ENCODE data around the gene ERI2. TPM values are rescaled to one million over a fixed set of nuclear protein-coding genes. Genes with fewer than 3 reads are reported as not detected.
A peak's percentile ranks its signal among the peaks of the same experiment; 100 is the strongest.

The ERI2 gene
- total and polyA plus RNA-seq, 10 donors = 2.5 to 15.3 (median 8.0) TPM

DNA sequence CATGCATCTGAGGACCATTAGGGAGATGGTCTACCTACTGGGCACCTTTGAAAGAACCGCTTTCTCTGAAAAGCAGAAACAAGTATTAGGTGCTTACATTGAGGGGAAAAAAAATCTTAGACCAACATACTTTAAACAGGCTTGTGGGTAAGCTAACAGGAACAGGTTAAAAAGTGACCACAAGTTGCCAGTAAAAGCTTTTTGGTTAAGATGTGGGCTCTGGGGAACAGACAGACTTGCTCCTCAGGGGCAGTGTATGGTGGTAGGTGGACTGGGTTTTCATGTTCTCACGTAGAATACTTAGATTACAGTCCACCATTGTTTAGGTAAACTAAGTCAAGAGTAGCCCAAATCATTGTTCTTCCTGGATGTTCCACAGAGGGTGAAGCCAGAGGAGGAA lies 41.3 kb upstream of the ERI2 start:
- no peak for DNase-seq
- TF ChIP-seq, protein P1, sequence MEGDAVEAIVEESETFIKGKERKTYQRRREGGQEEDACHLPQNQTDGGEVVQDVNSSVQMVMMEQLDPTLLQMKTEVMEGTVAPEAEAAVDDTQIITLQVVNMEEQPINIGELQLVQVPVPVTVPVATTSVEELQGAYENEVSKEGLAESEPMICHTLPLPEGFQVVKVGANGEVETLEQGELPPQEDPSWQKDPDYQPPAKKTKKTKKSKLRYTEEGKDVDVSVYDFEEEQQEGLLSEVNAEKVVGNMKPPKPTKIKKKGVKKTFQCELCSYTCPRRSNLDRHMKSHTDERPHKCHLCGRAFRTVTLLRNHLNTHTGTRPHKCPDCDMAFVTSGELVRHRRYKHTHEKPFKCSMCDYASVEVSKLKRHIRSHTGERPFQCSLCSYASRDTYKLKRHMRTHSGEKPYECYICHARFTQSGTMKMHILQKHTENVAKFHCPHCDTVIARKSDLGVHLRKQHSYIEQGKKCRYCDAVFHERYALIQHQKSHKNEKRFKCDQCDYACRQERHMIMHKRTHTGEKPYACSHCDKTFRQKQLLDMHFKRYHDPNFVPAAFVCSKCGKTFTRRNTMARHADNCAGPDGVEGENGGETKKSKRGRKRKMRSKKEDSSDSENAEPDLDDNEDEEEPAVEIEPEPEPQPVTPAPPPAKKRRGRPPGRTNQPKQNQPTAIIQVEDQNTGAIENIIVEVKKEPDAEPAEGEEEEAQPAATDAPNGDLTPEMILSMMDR (IDR thresholded peaks at IDR 0.05 in 8 of 11, conservative IDR thresholded peaks at IDR 0.05 in 3 of 11) = no peak
- TF ChIP-seq POLR2A (IDR thresholded peaks at IDR 0.05) (no peak), POLR2AphosphoS5 (IDR thresholded peaks at IDR 0.05) (no peak)

DNA sequence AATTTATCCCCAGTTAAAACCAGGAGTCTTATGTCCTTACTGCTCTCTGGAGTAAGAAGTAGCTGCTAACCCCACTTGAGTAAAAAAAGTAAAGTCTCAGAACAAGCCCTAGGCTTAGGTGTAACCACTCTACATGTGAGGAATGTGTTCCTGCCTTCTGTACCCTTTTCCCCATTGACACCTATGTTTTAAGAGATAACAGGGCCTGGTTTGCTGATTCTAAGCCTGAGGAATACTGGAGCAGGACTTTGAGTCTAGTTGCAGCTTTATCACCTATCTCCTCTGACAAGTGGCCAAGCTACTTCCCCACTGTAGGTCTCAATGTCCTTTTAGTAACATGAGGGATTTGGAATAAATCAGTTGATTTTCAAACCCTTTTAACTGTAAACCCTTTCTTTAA lies 40.3 kb upstream of the ERI2 start:
- Histone ChIP-seq H3K9me3 (no peaks in the 10 kb centered on the region), H3K27ac (no peak overlapping the region), H3K27me3 (replicated peaks in 1 of 7) (no peaks in the 10 kb centered on the region), H3K36me3 (peaks cover 0 to 4% (median 0%) of the 10 kb centered on the region in 6 donors), H3K4me1 (peaks cover 0 to 39% (median 19%) of the 10 kb centered on the region in 6 donors), H3K4me3 (no peak overlapping the region)
- intact Hi-C loops (cut with DNase I; ENCODE audit: low total_unique reads) = no loop called here
- DNase-seq = no peak
- TF ChIP-seq, protein P1 (IDR thresholded peaks at IDR 0.05 in 8 of 11, conservative IDR thresholded peaks at IDR 0.05 in 3 of 11) = no peak
- TF ChIP-seq POLR2A (IDR thresholded peaks at IDR 0.05) = no peak
- TF ChIP-seq POLR2AphosphoS5 (IDR thresholded peaks at IDR 0.05) = no peak

More for the DNA sequence above, 41.3 kb upstream of the ERI2 start:
- Histone ChIP-seq H3K27me3 (replicated peaks in 1 of 7) (no peaks in the 10 kb centered on the region), H3K27ac (no peak overlapping the region), H3K9me3 (no peaks in the 10 kb centered on the region), H3K4me3 (no peak overlapping the region), H3K4me1 (peaks cover 0 to 47% (median 19%) of the 10 kb centered on the region in 6 donors), H3K36me3 (peaks cover 0 to 4% (median 0%) of the 10 kb centered on the region in 6 donors)
- WGBS, 5 donors = 33 to 82% (median 71%) methylated on average over 2 of the region's 2 CpGs
- intact Hi-C loops (cut with DNase I; ENCODE audit: low total_unique reads) = no loop called here

DNA sequence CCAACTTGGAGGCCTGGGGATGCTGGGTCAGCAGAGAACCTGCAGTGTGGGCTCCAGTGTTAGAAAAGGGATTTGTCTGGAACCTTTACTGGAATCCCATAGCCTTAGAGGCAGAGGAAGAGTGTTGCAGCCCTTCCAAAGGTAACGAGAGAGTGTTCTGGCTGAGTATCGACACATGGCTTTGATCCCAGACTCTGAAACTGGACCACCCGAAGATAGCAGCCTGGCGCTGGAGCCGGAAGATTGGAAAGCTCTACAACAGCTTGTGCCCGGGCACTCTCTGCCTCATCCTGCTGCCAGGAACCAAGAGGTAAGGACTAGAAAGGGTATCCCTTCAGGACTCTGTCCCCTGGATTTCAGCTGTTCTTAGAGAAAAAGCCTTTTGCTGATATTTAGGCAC lies 39.8 kb upstream of the ERI2 start:
- Histone ChIP-seq H3K9me3 (no peaks in the 10 kb centered on the region), H3K4me3 (no peak overlapping the region), H3K4me1 (peaks cover 0 to 34% (median 16%) of the 10 kb centered on the region in 6 donors), H3K36me3 (peaks cover 0 to 4% (median 0%) of the 10 kb centered on the region in 6 donors), H3K27ac (no peak overlapping the region), H3K27me3 (replicated peaks in 1 of 7) (no peaks in the 10 kb centered on the region)
- no peak for DNase-seq
- TF ChIP-seq, protein P1 (IDR thresholded peaks at IDR 0.05 in 8 of 11, conservative IDR thresholded peaks at IDR 0.05 in 3 of 11) = no peak
- TF ChIP-seq POLR2AphosphoS5 (IDR thresholded peaks at IDR 0.05) = no peak
- no peak for TF ChIP-seq POLR2A (IDR thresholded peaks at IDR 0.05)
- intact Hi-C loops (cut with DNase I; ENCODE audit: low total_unique reads) = no loop called here
- WGBS, 5 donors = 96 to 98% (median 98%) methylated on average over 6 of the region's 6 CpGs

DNA sequence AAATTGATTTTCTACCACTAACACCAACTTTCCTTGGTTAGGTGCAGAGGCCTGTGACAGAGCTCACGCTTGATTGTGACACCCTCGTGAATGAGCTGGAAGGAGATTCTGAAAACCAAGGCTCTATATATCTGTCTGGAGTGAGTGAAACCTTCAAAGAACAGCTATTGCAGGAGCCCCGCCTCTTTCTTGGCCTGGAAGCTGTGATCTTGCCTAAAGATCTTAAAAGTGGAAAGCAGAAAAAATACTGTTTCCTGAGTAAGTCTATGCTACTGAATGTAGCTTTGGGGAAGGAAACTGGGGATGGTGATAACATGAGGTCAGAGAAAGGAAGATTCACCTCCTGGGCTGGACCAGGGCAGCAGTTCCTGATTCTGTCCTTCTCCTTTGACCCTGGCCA lies 38.3 kb upstream of the ERI2 start:
- Histone ChIP-seq H3K4me1 (peaks cover 0 to 19% (median 6%) of the 10 kb centered on the region in 6 donors), H3K4me3 (no peak overlapping the region), H3K27me3 (replicated peaks in 1 of 7) (no peaks in the 10 kb centered on the region), H3K27ac (peak overlapping the region in 3 of 8 donors; percentile 31 to 41 (median 36)), H3K36me3 (peaks cover 0 to 10% (median 0%) of the 10 kb centered on the region in 6 donors), H3K9me3 (no peaks in the 10 kb centered on the region)
- intact Hi-C loops (cut with DNase I; ENCODE audit: low total_unique reads) = no loop called here
- 37 to 69% (median 44%) methylated on average over 3 of the region's 3 CpGs for WGBS, 5 donors
- TF ChIP-seq, protein P1 (IDR thresholded peaks at IDR 0.05 in 8 of 11, conservative IDR thresholded peaks at IDR 0.05 in 3 of 11) = no peak
- no peak for TF ChIP-seq POLR2A (IDR thresholded peaks at IDR 0.05)
- TF ChIP-seq POLR2AphosphoS5 (IDR thresholded peaks at IDR 0.05) = no peak
- DNase-seq = no peak
